K562 (cell line): Measurements from ENCODE around the gene EPHA4.

Source experiments
- FOXK1 ChIP-seq: sonication (generic); formaldehyde crosslinking; IDR thresholded peaks from 2 replicates; pipeline ENCODE4 v1.8.0; 2022; ENCODE audit warnings: missing genetic modification reagents, mild to moderate bottlenecking, borderline replicate concordance
- FOXK2 ChIP-seq, 2 experiments: fragments of 450-650 bp; IDR thresholded peaks in 1 of 2; conservative IDR thresholded peaks in 1 of 2; 2 replicates each; pipeline ENCODE4 v1.6.1; 2016; ENCODE audit warnings: low read depth in 2 of 2, mild to moderate bottlenecking in 1 of 2
- HMG20B ChIP-seq: fragments of 250-450 bp; sonication (Bioruptor Pico); IDR thresholded peaks from 2 replicates; pipeline ENCODE4 v1.5.0; 2021; ENCODE audit warnings: mild to moderate bottlenecking
- MXI1 ChIP-seq: IDR thresholded peaks from 2 replicates; pipeline ENCODE4 v1.6.1; 2011; ENCODE audit warnings: low read depth, mild to moderate bottlenecking, improper control_type of control experiment, low read length
- POLR2A ChIP-seq: fragments of 450-650 bp; conservative IDR thresholded peaks from 2 replicates; pipeline ENCODE4 v1.6.1; 2016
- RNF2 ChIP-seq: sonication (generic); IDR thresholded peaks from 2 replicates; pipeline ENCODE4 v1.6.1; 2016
- TCF3 ChIP-seq: sonication (generic); formaldehyde crosslinking; IDR thresholded peaks from 2 replicates; pipeline ENCODE4 v1.4.0; 2020; ENCODE audit warnings: mild to moderate bottlenecking, missing genetic modification reagents

DNA sequence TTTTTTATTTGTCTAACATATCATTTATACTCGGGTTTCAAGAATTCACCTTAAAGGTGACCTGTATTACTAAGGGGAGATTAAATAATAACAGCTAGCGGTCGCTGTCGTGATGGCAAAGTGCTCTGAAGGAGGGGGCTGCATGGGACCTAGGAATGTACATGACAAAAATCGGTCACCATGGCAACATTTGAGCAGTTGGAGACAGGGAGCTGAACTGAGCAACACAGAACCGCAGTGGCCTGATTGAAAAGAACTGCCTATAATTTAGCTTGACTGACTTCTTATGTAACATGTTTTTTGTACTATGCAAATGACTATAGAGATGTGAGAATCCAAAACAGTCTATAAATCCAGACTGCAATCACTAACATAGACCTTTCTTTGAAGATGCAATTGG is 34.3 kb upstream of the EPHA4 start:
- TF ChIP-seq HMG20B (CRISPR knock-in tag) (no peak), TCF3 (CRISPR knock-in tag) (no peak), FOXK1 (CRISPR knock-in tag) (no peak), RNF2 (no peak), MXI1 (no peak), FOXK2 (conservative IDR thresholded peaks at IDR 0.05 in 1 of 2, IDR thresholded peaks at IDR 0.05 in 1 of 2; ENCODE audit: low read depth in 2 of 2) (no peak), POLR2A (no peak)
